Osteocyte (in vitro differentiated cells): Measurements from ENCODE around the gene PAQR4. TPM values are rescaled to one million over a fixed set of nuclear protein-coding genes. Genes with fewer than 3 reads are reported as not detected.

Experiments
- DNase-seq: peaks from one replicate; pipeline ENCODE4 v3.0.0; 2021; ENCODE audit warnings: mixed read lengths; ENCODE audit not compliant: unreplicated experiment; ENCODE audit errors: extremely low spot score
- H3K27ac Mint-ChIP-seq: one replicate; pipeline ENCODE4 v1.8.0; 2021; ENCODE audit warnings: mild to moderate bottlenecking, mixed read lengths; ENCODE audit not compliant: unreplicated experiment
- H3K27me3 Mint-ChIP-seq: one replicate; pipeline ENCODE4 v1.8.0; 2021; ENCODE audit warnings: mixed read lengths; ENCODE audit not compliant: unreplicated experiment
- H3K36me3 Mint-ChIP-seq: one replicate; pipeline ENCODE4 v1.8.0; 2021; ENCODE audit warnings: mixed read lengths; ENCODE audit not compliant: unreplicated experiment
- H3K4me1 Mint-ChIP-seq: one replicate; pipeline ENCODE4 v1.8.0; 2021; ENCODE audit warnings: mixed read lengths; ENCODE audit not compliant: unreplicated experiment
- H3K4me3 Mint-ChIP-seq: one replicate; pipeline ENCODE4 v1.8.0; 2021; ENCODE audit warnings: mild to moderate bottlenecking, moderate library complexity, mixed read lengths; ENCODE audit not compliant: unreplicated experiment
- H3K9me3 Mint-ChIP-seq: one replicate; pipeline ENCODE4 v1.8.0; 2021; ENCODE audit warnings: mixed read lengths; ENCODE audit not compliant: unreplicated experiment
- CTCF ChIP-seq: fragments of 200-600 bp; sonication (generic); IDR thresholded peaks from 2 replicates; pipeline ENCODE4 v1.5.0; 2021; ENCODE audit warnings: antibody characterized with exemption, mild to moderate bottlenecking, moderate library complexity
- total RNA-seq: library from RNA; stranded (reverse); gene quantifications from 2 replicates; pipeline ENCODE4 v1.2.1, GENCODE V29; 2021

Gene PAQR4
- total RNA-seq, 1 donor from 2014 or later: 8.4 TPM

GRCh38 chr16:3009568-3010390 is 40.6 kb downstream of the PAQR4 start:
- H3K36me3 Mint-ChIP-seq: no peaks in the 10 kb centered on the region
- H3K27ac Mint-ChIP-seq: no peak overlapping the region
- DNase-seq: no peak
- H3K4me3 Mint-ChIP-seq: no peak overlapping the region
- H3K9me3 Mint-ChIP-seq: no peaks in the 10 kb centered on the region
- H3K27me3 Mint-ChIP-seq: peaks cover 50% of the 10 kb centered on the region
- no peak for TF ChIP-seq CTCF
- H3K4me1 Mint-ChIP-seq: peaks cover 10% of the 10 kb centered on the region

- H3K36me3 Mint-ChIP-seq: no peaks in the 10 kb centered on the region
- no peak for TF ChIP-seq CTCF
These were observed 41.4 kb downstream of the PAQR4 start for GRCh38 chr16:3010510-3010909.

GRCh38 chr16:3012246-3012645 is 43.1 kb downstream of the PAQR4 start:
- Mint-ChIP-seq H3K36me3 (no peaks in the 10 kb centered on the region), H3K27ac (no peak overlapping the region), H3K4me1 (peaks cover 9% of the 10 kb centered on the region), H3K9me3 (no peaks in the 10 kb centered on the region), H3K4me3 (no peak overlapping the region), H3K27me3 (peaks cover 32% of the 10 kb centered on the region)
- TF ChIP-seq CTCF: no peak
- no peak for DNase-seq

More at GRCh38 chr16:3010510-3010909, 41.4 kb downstream of the PAQR4 start:
- H3K27me3 Mint-ChIP-seq: peaks cover 47% of the 10 kb centered on the region
- DNase-seq: no peak
- no peak overlapping the region for H3K4me3 Mint-ChIP-seq
- peaks cover 9% of the 10 kb centered on the region for H3K4me1 Mint-ChIP-seq
- H3K27ac Mint-ChIP-seq: no peak overlapping the region
- no peaks in the 10 kb centered on the region for H3K9me3 Mint-ChIP-seq

GRCh38 chr16:3012828-3013420 is 43.8 kb downstream of the PAQR4 start, which contains the start of gene CLDN9:
CLDN9 (plus strand) TSS chr16:3012923; CDS start chr16:3013363, 440 bp downstream.
- Mint-ChIP-seq H3K4me1 (peaks cover 9% of the 10 kb centered on the region), H3K36me3 (no peaks in the 10 kb centered on the region), H3K4me3 (no peak within 1 kb of the TSS), H3K9me3 (no peaks in the 10 kb centered on the region), H3K27me3 (peaks cover 25% of the 10 kb centered on the region), H3K27ac (no peak within 1 kb of the TSS)
- TF ChIP-seq CTCF: no peak
- DNase-seq: no peak

- no peak overlapping the region for H3K4me3 Mint-ChIP-seq
- no peak overlapping the region for H3K27ac Mint-ChIP-seq
- H3K9me3 Mint-ChIP-seq: no peaks in the 10 kb centered on the region
- no peaks in the 10 kb centered on the region for H3K36me3 Mint-ChIP-seq
- H3K4me1 Mint-ChIP-seq: peaks cover 15% of the 10 kb centered on the region
- TF ChIP-seq CTCF: no peak
- DNase-seq: no peak
- H3K27me3 Mint-ChIP-seq: peaks cover 19% of the 10 kb centered on the region
These were observed 44.4 kb downstream of the PAQR4 start for GRCh38 chr16:3013491-3013951.
